AG04450 (cell line): ENCODE measurements around the gene GPR179. TPM values are rescaled to one million over a fixed set of nuclear protein-coding genes. Genes with fewer than 3 reads are reported as not detected.

ENCODE experiments used
- CTCF ChIA-PET: fragments of 300-600, 350-600 bp; formaldehyde crosslinking; extraction: SDS; loops from one replicate; lab custom pipeline; 2022; ENCODE audit warnings: antibody characterized with exemption, inconsistent platforms; lab: Charles Lee
- POLR2A ChIA-PET: fragments of 350-600 bp; formaldehyde crosslinking; extraction: SDS; loops from one replicate; lab custom pipeline; 2021; ENCODE audit warnings: antibody characterized with exemption, inconsistent platforms; lab: Yijun Ruan, JAX
- DNase-seq: peaks from one replicate; pipeline ENCODE4 v3.0.0-alpha.2; 2011; ENCODE audit warnings: low read depth, low spot score
- H3K27ac ChIP-seq: one replicate; pipeline ENCODE4 v1.5.1; 2012; ENCODE audit warnings: low read depth, low read length, control low read depth
- H3K27me3 ChIP-seq: one replicate; pipeline ENCODE4 v1.6.0; 2012; ENCODE audit warnings: low read length; ENCODE audit not compliant: control insufficient read depth, insufficient read depth
- H3K4me3 ChIP-seq: 2 replicates; pipeline ENCODE4 v1.5.1; 2011; ENCODE audit warnings: mild to moderate bottlenecking, low read depth, low read length, control low read depth
- H3K9me3 ChIP-seq: 2 replicates; pipeline ENCODE4 v1.5.1; 2012; ENCODE audit warnings: low read length; ENCODE audit not compliant: control insufficient read depth, insufficient read depth
- polyA plus RNA-seq: library from polyadenylated mRNA; depleted of rRNA; stranded (reverse); fragments of >200 nt; gene quantifications from 2 replicates; pipeline ENCODE4 v1.2.3, GENCODE V29; 2011
- TF ChIP-seq, protein P1 (sequence below): IDR thresholded peaks from 2 replicates; pipeline ENCODE4 v1.5.1; 2011; ENCODE audit warnings: low read depth, low read length, control low read depth, inconsistent platforms

GPR179 gene
- polyA plus RNA-seq, 1 experiment = not detected

DNA sequence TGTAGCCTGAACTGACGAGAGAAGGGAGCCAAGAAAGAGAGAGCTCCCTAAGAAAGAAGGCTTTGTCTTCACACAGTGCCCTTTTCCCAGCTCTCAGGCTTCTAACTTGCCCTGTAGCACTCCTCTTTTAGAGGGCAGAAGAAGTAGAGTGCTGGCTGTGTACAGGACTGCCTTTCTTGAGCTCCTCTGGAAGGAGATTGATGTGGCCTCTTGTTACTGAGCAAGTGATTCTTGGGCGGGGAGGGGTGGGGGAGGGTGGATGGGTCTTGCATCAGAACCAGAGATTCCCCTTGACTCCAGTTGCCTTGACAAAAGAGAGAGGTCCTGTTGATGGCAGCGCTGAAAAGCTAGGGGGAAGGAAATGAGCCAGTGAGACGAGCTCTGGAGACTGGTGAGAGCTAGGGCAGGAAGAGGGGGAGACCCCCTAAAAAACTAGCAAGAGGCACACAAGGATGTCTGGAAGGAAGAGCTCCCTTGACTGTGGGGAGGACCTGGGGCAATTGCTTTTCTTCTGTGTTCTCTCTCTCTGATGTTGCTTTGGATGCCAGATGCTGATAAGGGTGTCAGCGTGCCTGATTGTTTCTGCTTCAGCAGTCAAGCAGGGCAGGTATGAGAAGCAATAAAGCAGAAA lies 18.4 kb downstream of the GPR179 start:
- Histone ChIP-seq H3K27me3 (peaks cover 24% of the 10 kb centered on the region), H3K9me3 (no peaks in the 10 kb centered on the region), H3K4me3 (no peak overlapping the region), H3K27ac (no peak overlapping the region)
- DNase-seq = no peak
- ChIA-PET CTCF (interaction anchor here (0.9 to 2.7 kb wide), 4 partner anchors 9 to 257 kb away, joined by 3 to 11 read pairs (median 7); no protein-coding TSS in a partner anchor), POLR2A (interaction anchor here (0.6 to 1.4 kb wide), 3 partner anchors 8 to 51 kb away, joined by 3 to 5 read pairs (median 3); partner anchors contain the start of gene MRPL45)
- TF ChIP-seq, protein P1, sequence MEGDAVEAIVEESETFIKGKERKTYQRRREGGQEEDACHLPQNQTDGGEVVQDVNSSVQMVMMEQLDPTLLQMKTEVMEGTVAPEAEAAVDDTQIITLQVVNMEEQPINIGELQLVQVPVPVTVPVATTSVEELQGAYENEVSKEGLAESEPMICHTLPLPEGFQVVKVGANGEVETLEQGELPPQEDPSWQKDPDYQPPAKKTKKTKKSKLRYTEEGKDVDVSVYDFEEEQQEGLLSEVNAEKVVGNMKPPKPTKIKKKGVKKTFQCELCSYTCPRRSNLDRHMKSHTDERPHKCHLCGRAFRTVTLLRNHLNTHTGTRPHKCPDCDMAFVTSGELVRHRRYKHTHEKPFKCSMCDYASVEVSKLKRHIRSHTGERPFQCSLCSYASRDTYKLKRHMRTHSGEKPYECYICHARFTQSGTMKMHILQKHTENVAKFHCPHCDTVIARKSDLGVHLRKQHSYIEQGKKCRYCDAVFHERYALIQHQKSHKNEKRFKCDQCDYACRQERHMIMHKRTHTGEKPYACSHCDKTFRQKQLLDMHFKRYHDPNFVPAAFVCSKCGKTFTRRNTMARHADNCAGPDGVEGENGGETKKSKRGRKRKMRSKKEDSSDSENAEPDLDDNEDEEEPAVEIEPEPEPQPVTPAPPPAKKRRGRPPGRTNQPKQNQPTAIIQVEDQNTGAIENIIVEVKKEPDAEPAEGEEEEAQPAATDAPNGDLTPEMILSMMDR = no peak

DNA sequence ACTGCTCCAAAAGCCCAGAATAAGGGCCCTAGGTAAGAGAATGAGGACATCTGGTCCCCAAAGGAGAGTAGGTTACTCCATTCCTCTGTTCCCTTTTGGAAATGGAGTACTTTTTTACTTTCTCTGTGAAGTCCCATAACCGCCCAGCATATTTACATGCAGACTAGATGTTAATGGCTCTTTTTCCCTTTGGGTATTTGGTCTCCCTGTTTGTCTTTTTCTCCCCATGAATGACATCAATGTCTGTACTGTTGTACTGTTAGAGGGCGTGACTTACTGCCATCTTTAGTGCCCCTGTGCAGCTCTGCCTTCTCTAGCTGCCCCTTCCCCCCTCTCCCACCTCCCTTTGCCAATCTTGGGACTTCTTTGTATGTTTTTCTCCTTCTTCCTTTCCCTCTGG lies 19.0 kb downstream of the GPR179 start:
- Histone ChIP-seq H3K9me3 (no peaks in the 10 kb centered on the region), H3K27ac (no peak overlapping the region), H3K4me3 (no peak overlapping the region), H3K27me3 (peaks cover 21% of the 10 kb centered on the region)
- TF ChIP-seq, protein P1 = no peak
- ChIA-PET CTCF (interaction anchor here (1.1 to 2.7 kb wide), 3 partner anchors 15 to 89 kb away, joined by 4 to 11 read pairs (median 10); no protein-coding TSS in a partner anchor), POLR2A (interaction anchor here (1.1 to 1.4 kb wide), 2 partner anchors 8 to 28 kb away, joined by 3 to 5 read pairs; partner anchors contain the start of gene MRPL45)
- DNase-seq = no peak

DNA sequence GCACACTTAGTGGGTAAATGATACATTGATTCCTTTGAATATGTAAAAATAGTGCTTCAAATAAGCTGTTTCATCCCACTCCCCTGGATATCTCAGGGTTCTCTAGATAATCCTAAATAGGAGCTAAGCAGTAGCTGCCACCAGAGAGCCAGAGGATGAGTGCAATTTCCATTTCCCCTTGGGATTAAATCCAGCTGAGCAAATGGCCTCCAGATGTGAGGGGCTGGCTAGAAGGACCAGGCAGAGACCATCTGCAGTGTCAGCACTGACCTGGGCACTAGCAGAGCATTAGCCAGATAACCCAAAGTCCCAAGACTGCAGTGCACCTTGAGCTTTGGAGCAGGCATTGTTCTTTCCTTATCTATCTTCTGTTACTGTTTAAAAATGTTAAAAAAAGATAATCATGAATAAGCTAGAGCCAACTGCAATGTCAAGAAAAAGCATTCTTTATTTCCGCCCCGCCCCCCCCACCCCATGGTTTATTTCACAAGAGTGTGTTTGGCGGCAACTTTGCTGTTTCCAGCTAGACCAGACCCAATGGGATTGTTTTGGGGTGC lies 19.5 kb downstream of the GPR179 start:
- Histone ChIP-seq H3K9me3 (no peaks in the 10 kb centered on the region), H3K4me3 (no peak overlapping the region), H3K27ac (no peak overlapping the region), H3K27me3 (peaks cover 16% of the 10 kb centered on the region)
- ChIA-PET POLR2A (interaction anchor here (1.1 to 1.4 kb wide), 2 partner anchors 9 to 28 kb away, joined by 3 to 5 read pairs; partner anchors contain the start of gene MRPL45), CTCF (interaction anchor here (1.1 to 2.7 kb wide), 4 partner anchors 15 to 90 kb away, joined by 4 to 15 read pairs (median 10); no protein-coding TSS in a partner anchor)
- no peak for DNase-seq
- TF ChIP-seq, protein P1 = no peak

DNA sequence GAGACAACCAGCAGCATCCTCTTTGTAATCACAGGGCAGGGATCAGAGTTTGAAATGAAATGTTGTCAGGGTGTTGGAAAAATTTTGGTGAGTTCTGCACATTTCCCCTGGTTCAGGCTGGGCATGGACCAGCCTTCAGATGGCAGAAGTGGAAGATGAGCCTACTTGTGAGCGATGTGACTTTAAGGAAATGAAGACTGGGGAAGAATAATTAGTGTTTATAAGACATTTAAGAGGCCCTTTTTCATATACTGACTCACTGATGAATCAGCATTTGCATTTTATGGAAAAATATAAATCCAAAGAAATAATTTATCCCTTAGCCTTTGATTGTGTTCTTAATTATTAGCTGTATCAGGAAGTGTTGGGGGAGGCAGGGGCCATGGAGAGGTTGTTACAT lies 20.9 kb downstream of the GPR179 start:
- Histone ChIP-seq H3K27ac (peak overlapping the region; percentile 31), H3K9me3 (no peaks in the 10 kb centered on the region), H3K27me3 (peaks cover 8% of the 10 kb centered on the region), H3K4me3 (no peak overlapping the region)
- DNase-seq = no peak
- TF ChIP-seq, protein P1 = no peak
- POLR2A ChIA-PET = no interaction called here
- CTCF ChIA-PET = interaction anchor here (0.6 to 2.4 kb wide), 18 partner anchors 9 to 500 kb away, joined by 3 to 28 read pairs (median 4); partner anchors contain the start of gene SOCS7
